Fibroblast of lung (primary cell): ENCODE data around the gene KDM5B. TPM values are rescaled to one million over a fixed set of nuclear protein-coding genes. Genes with fewer than 3 reads are reported as not detected.
"Not testable (repeated sequence)": the region's sequence is repeated elsewhere in the genome, so short reads cannot be mapped to it uniquely, and the experiment has no call there.

ENCODE experiments used
- DNase-seq, 2 donors: peaks; one replicate each; pipeline versions ENCODE4 v3.0.0 to v3.0.0-alpha.2; 2010; ENCODE audit warnings: low read depth in 2 of 2
- H2AFZ ChIP-seq: 2 replicates; pipeline ENCODE4 v1.5.1; 2012; ENCODE audit warnings: low read length, control low read depth, inconsistent platforms
- H3K27ac ChIP-seq: 2 replicates; pipeline ENCODE4 v1.5.1; 2011; ENCODE audit warnings: low read length, control low read depth; ENCODE audit not compliant: insufficient read depth
- H3K27me3 ChIP-seq: 2 replicates; pipeline ENCODE4 v1.5.1; 2011; ENCODE audit warnings: mild to moderate bottlenecking, low read length; ENCODE audit not compliant: control insufficient read depth, insufficient read depth
- H3K36me3 ChIP-seq: 2 replicates; pipeline ENCODE4 v1.5.1; 2011; ENCODE audit warnings: low read length; ENCODE audit not compliant: control insufficient read depth, insufficient read depth
- H3K4me1 ChIP-seq: 2 replicates; pipeline ENCODE4 v1.5.1; 2011; ENCODE audit warnings: low read length; ENCODE audit not compliant: control insufficient read depth, insufficient read depth; ENCODE audit errors: extremely low read depth
- H3K4me2 ChIP-seq: 2 replicates; pipeline ENCODE4 v1.5.1; 2011; ENCODE audit warnings: low read length, control low read depth; ENCODE audit not compliant: insufficient read depth; ENCODE audit errors: extremely low read depth
- H3K4me3 ChIP-seq, 4 experiments: fragments of 200-600 bp in 1 of 4; sonication (generic) in 1 of 4; replicated peaks in 1 of 4; 2 replicates each; pipeline ENCODE4 v1.5.1; 2011 to 2016; ENCODE audit warnings: low read length in 4 of 4, low read depth in 3 of 4, mild to moderate bottlenecking in 3 of 4, control low read depth in 2 of 4, inconsistent platforms in 1 of 4, mixed read lengths in 1 of 4; ENCODE audit not compliant: insufficient read depth in 1 of 4; ENCODE audit errors: control extremely low read depth in 1 of 4
- H3K79me2 ChIP-seq: 2 replicates; pipeline ENCODE4 v1.5.1; 2012; ENCODE audit warnings: mild to moderate bottlenecking, low read length, inconsistent platforms; ENCODE audit not compliant: control insufficient read depth, insufficient read depth
- H3K9ac ChIP-seq: 2 replicates; pipeline ENCODE4 v1.5.1; 2011; ENCODE audit warnings: mild to moderate bottlenecking, low read length, control low read depth; ENCODE audit not compliant: insufficient read depth
- H3K9me3 ChIP-seq: 2 replicates; pipeline ENCODE4 v1.5.1; 2012; ENCODE audit warnings: low read depth, low read length; ENCODE audit not compliant: control insufficient read depth, insufficient read depth
- H4K20me1 ChIP-seq: 2 replicates; pipeline ENCODE4 v1.5.1; 2011; ENCODE audit warnings: low read length; ENCODE audit not compliant: control insufficient read depth, insufficient read depth; ENCODE audit errors: extremely low read depth
- CTCF ChIP-seq, 2 donors: IDR thresholded peaks in 1 of 2; conservative IDR thresholded peaks in 1 of 2; 1 replicate in 1 of 2; 2 replicates in 1 of 2; pipeline ENCODE4 v1.5.1; 2011 to 2012; ENCODE audit warnings: low read length in 2 of 2, control low read depth in 1 of 2, inconsistent platforms in 1 of 2, low read depth in 1 of 2, mild to moderate bottlenecking in 1 of 2
- EZH2 ChIP-seq: IDR thresholded peaks from 2 replicates; pipeline ENCODE4 v1.5.1; 2012; ENCODE audit warnings: low read length, control low read depth, mild to moderate bottlenecking; ENCODE audit errors: missing control alignments
- polyA plus RNA-seq, 2 donors: library from polyadenylated mRNA; depleted of rRNA in 1 of 2; stranded (reverse) in 1 of 2; unstranded in 1 of 2; fragments of >200 nt; gene quantifications; 2 replicates each; pipeline ENCODE4 v1.2.1, GENCODE V29; 2011 to 2012; ENCODE audit warnings: missing spikeins in 1 of 2
- total RNA-seq: library from RNA; depleted of rRNA; stranded (reverse); fragments of >200 nt; gene quantifications from 2 replicates; pipeline ENCODE4 v1.2.1, GENCODE V29; 2014

The KDM5B gene
- total and polyA plus RNA-seq, 2 donors (not counting 1 experiment from before 2014, with no cell fraction given) = 52.0 to 82.2 TPM

- H3K27ac ChIP-seq = no peak overlapping the region
- H4K20me1 ChIP-seq = no peaks in the 10 kb centered on the region
- no peak overlapping the region for H3K4me3 ChIP-seq
- H3K4me2 ChIP-seq = no peak overlapping the region
- H3K9ac ChIP-seq = no peak overlapping the region
- H3K27me3 ChIP-seq = peaks cover 26% of the 10 kb centered on the region
- H2AFZ ChIP-seq = no peak overlapping the region
- no peaks in the 10 kb centered on the region for H3K36me3 ChIP-seq
- H3K4me1 ChIP-seq = no peaks in the 10 kb centered on the region
- no peaks in the 10 kb centered on the region for H3K9me3 ChIP-seq
- H3K79me2 ChIP-seq = no peaks in the 10 kb centered on the region
- DNase-seq = no peak
- TF ChIP-seq CTCF (conservative IDR thresholded peaks at IDR 0.05 in 1 of 2, IDR thresholded peaks at IDR 0.05 in 1 of 2; ENCODE audit: low read depth in 1 of 2, low read length in 2 of 2) (no peak), EZH2 (no peak)
Observed at GRCh38 chr1:202835548-202836072, 27.4 kb upstream of the KDM5B start.

GRCh38 chr1:202834771-202835547 lies 26.7 kb upstream of the KDM5B start:
- H3K4me2 ChIP-seq = no peak overlapping the region
- no peaks in the 10 kb centered on the region for H4K20me1 ChIP-seq
- no peaks in the 10 kb centered on the region for H3K4me1 ChIP-seq
- H3K9ac ChIP-seq = no peak overlapping the region
- peaks cover 26% of the 10 kb centered on the region for H3K27me3 ChIP-seq
- no peak overlapping the region for H2AFZ ChIP-seq
- no peak for DNase-seq
- H3K4me3 ChIP-seq = no peak overlapping the region
- no peak for TF ChIP-seq CTCF (conservative IDR thresholded peaks at IDR 0.05 in 1 of 2, IDR thresholded peaks at IDR 0.05 in 1 of 2; ENCODE audit: low read depth in 1 of 2, low read length in 2 of 2)
- TF ChIP-seq EZH2 = no peak
- no peaks in the 10 kb centered on the region for H3K79me2 ChIP-seq
- no peak overlapping the region for H3K27ac ChIP-seq
- no peaks in the 10 kb centered on the region for H3K36me3 ChIP-seq
- no peaks in the 10 kb centered on the region for H3K9me3 ChIP-seq

- TF ChIP-seq CTCF (conservative IDR thresholded peaks at IDR 0.05 in 1 of 2, IDR thresholded peaks at IDR 0.05 in 1 of 2; ENCODE audit: low read depth in 1 of 2, low read length in 2 of 2) = no peak
- no peak for TF ChIP-seq EZH2
- no peaks in the 10 kb centered on the region for H3K79me2 ChIP-seq
Observed at GRCh38 chr1:202831906-202832305, 23.7 kb upstream of the KDM5B start.

GRCh38 chr1:202829223-202829622 lies 21.0 kb upstream of the KDM5B start:
- H3K79me2 ChIP-seq, H3K9me3 ChIP-seq, H2AFZ ChIP-seq, H3K4me3 ChIP-seq, H3K27ac ChIP-seq, H3K27me3 ChIP-seq, H3K4me1 ChIP-seq, DNase-seq, H4K20me1 ChIP-seq, H3K36me3 ChIP-seq, H3K9ac ChIP-seq, H3K4me2 ChIP-seq: not testable (repeated sequence)

More at GRCh38 chr1:202831906-202832305, 23.7 kb upstream of the KDM5B start:
- H3K4me2 ChIP-seq = no peak overlapping the region
- H3K27me3 ChIP-seq = peaks cover 19% of the 10 kb centered on the region
- H3K36me3 ChIP-seq = no peaks in the 10 kb centered on the region
- H3K4me1 ChIP-seq = no peaks in the 10 kb centered on the region
- H4K20me1 ChIP-seq = no peaks in the 10 kb centered on the region
- H3K9ac ChIP-seq = no peak overlapping the region
- no peak overlapping the region for H2AFZ ChIP-seq
- no peak overlapping the region for H3K4me3 ChIP-seq
- H3K27ac ChIP-seq = no peak overlapping the region
- no peak for DNase-seq
- no peaks in the 10 kb centered on the region for H3K9me3 ChIP-seq
